NT2/D1 (cell line): ENCODE results near the gene EID3.
"Not testable (repeated sequence)": the region's sequence is repeated elsewhere in the genome, so short reads cannot be mapped to it uniquely, and the experiment has no call there.

Experiments used
- DNase-seq: peaks from one replicate; pipeline ENCODE4 v3.0.0-alpha.2; 2011; ENCODE audit warnings: low read depth, low spot score
- H3K27me3 ChIP-seq: 2 replicates; pipeline ENCODE4 v1.6.0; 2011; ENCODE audit warnings: mild to moderate bottlenecking; ENCODE audit not compliant: insufficient read length, insufficient read depth
- H3K36me3 ChIP-seq: 2 replicates; pipeline ENCODE4 v1.6.1; 2011; ENCODE audit warnings: mild to moderate bottlenecking, low read length, mixed read lengths; ENCODE audit not compliant: insufficient read depth, insufficient read length
- H3K4me1 ChIP-seq: 2 replicates; pipeline ENCODE4 v1.5.1; 2011; ENCODE audit not compliant: insufficient read depth, insufficient read length
- H3K4me3 ChIP-seq: 2 replicates; pipeline ENCODE4 v1.5.1; 2011; ENCODE audit warnings: low read depth; ENCODE audit not compliant: insufficient read length
- H3K9ac ChIP-seq: 2 replicates; pipeline ENCODE4 v1.6.0; 2011; ENCODE audit warnings: low read depth; ENCODE audit not compliant: insufficient read length
- H3K9me3 ChIP-seq: 2 replicates; pipeline ENCODE4 v1.5.1; 2011; ENCODE audit warnings: mild to moderate bottlenecking, low read length; ENCODE audit not compliant: insufficient read depth
- SUZ12 ChIP-seq: IDR thresholded peaks from 2 replicates; pipeline ENCODE4 v1.6.1; 2011; ENCODE audit not compliant: insufficient read length, insufficient read depth; ENCODE audit errors: extremely low read depth
- YY1 ChIP-seq: IDR thresholded peaks from 2 replicates; pipeline ENCODE4 v1.6.1; 2011; ENCODE audit not compliant: insufficient read length, insufficient read depth
- ZNF274 ChIP-seq: IDR thresholded peaks from 2 replicates; pipeline ENCODE4 v1.6.1; 2011; ENCODE audit warnings: mild to moderate bottlenecking, low read depth, low read length

The EID3 gene

GRCh38 chr12:104303538-104304151, at the start of gene EID3:
TSS of gene EID3 (plus strand) at chr12:104303739. CDS start at chr12:104303935, 196 bp downstream.
- no peaks in the 10 kb centered on the region for H3K27me3 ChIP-seq
- TF ChIP-seq SUZ12 (no peak), YY1 (no peak), ZNF274 (no peak)
- H3K9me3 ChIP-seq, result no peaks in the 10 kb centered on the region
- DNase-seq, result no peak
- no peak within 1 kb of the TSS for H3K9ac ChIP-seq
- H3K4me3 ChIP-seq, result no peak within 1 kb of the TSS
- peaks cover 42% of the 10 kb centered on the region for H3K36me3 ChIP-seq
- H3K4me1 ChIP-seq, result peaks cover 3% of the 10 kb centered on the region

GRCh38 chr12:104257913-104258472, 45.5 kb upstream of the EID3 start:
- no peaks in the 10 kb centered on the region for H3K9me3 ChIP-seq

GRCh38 chr12:104258476-104259067, 45.0 kb upstream of the EID3 start:
- H3K9me3 ChIP-seq, result no peaks in the 10 kb centered on the region
- no peak overlapping the region for H3K4me3 ChIP-seq
- no peaks in the 10 kb centered on the region for H3K27me3 ChIP-seq
- DNase-seq, result no peak
- H3K4me1 ChIP-seq, result no peaks in the 10 kb centered on the region
- H3K36me3 ChIP-seq, result no peaks in the 10 kb centered on the region
- TF ChIP-seq ZNF274, result no peak
- TF ChIP-seq YY1, result no peak
- no peak for TF ChIP-seq SUZ12
- H3K9ac ChIP-seq, result no peak overlapping the region

More at GRCh38 chr12:104257913-104258472, 45.5 kb upstream of the EID3 start:
- no peak for DNase-seq
- H3K9ac ChIP-seq, result no peak overlapping the region
- no peaks in the 10 kb centered on the region for H3K27me3 ChIP-seq
- no peak overlapping the region for H3K4me3 ChIP-seq
- H3K4me1 ChIP-seq, result no peaks in the 10 kb centered on the region
- TF ChIP-seq SUZ12, result no peak
- no peak for TF ChIP-seq ZNF274
- TF ChIP-seq YY1, result no peak
- no peaks in the 10 kb centered on the region for H3K36me3 ChIP-seq

GRCh38 chr12:104263026-104263425, 40.5 kb upstream of the EID3 start:
- Histone ChIP-seq H3K4me3 (no peak overlapping the region), H3K36me3 (no peaks in the 10 kb centered on the region), H3K9me3 (no peaks in the 10 kb centered on the region), H3K4me1 (no peaks in the 10 kb centered on the region), H3K9ac (no peak overlapping the region), H3K27me3 (no peaks in the 10 kb centered on the region)
- no peak for TF ChIP-seq SUZ12
- TF ChIP-seq ZNF274, result no peak
- TF ChIP-seq YY1, result no peak
- no peak for DNase-seq

- no peak for DNase-seq
- no peak for TF ChIP-seq SUZ12
- no peak for TF ChIP-seq YY1
- TF ChIP-seq ZNF274, result no peak
- Histone ChIP-seq H3K9ac (no peak overlapping the region), H3K4me1 (no peaks in the 10 kb centered on the region), H3K36me3 (no peaks in the 10 kb centered on the region), H3K9me3 (no peaks in the 10 kb centered on the region), H3K4me3 (no peak overlapping the region), H3K27me3 (no peaks in the 10 kb centered on the region)
Observed at GRCh38 chr12:104263580-104264358, 39.8 kb upstream of the EID3 start.

- H3K4me3 ChIP-seq, H3K27me3 ChIP-seq, H3K4me1 ChIP-seq, H3K9ac ChIP-seq, H3K9me3 ChIP-seq, H3K36me3 ChIP-seq, DNase-seq: not testable (repeated sequence)
Observed at GRCh38 chr12:104265436-104265835, 38.1 kb upstream of the EID3 start.

- TF ChIP-seq YY1, result no peak
- no peak for TF ChIP-seq ZNF274
- no peak for TF ChIP-seq SUZ12
- DNase-seq, result no peak
- no peaks in the 10 kb centered on the region for H3K9me3 ChIP-seq
- no peaks in the 10 kb centered on the region for H3K36me3 ChIP-seq
- H3K9ac ChIP-seq, result no peak overlapping the region
- no peaks in the 10 kb centered on the region for H3K4me1 ChIP-seq
- H3K4me3 ChIP-seq, result no peak overlapping the region
- H3K27me3 ChIP-seq, result no peaks in the 10 kb centered on the region
Observed at GRCh38 chr12:104272938-104273337, 30.6 kb upstream of the EID3 start.
